Breast epithelium (tissue), 3 donors: ENCODE results near the gene DNAJB4. TPM values are rescaled to one million over a fixed set of nuclear protein-coding genes. Genes with fewer than 3 reads are reported as not detected.

Experiments
- total RNA-seq, 3 donors: library from RNA; depleted of rRNA; stranded (reverse); fragments of >200 nt; gene quantifications; one replicate each; pipeline ENCODE4 v1.1.0, GENCODE V29; 2016

The DNAJB4 gene
- total RNA-seq, 3 donors from 2014 or later, result 25.3 to 39.5 (median 31.5) TPM

Other genes with a start within 250 kb of the DNAJB4 start
- gene USP33, start 245.1 kb upstream of the DNAJB4 start, total RNA-seq, result 100 to 1,000 TPM in 2 of 3 donors, 10 to 100 TPM in 1; 96.4 to 144 (median 133) TPM
- gene MIGA1, start 225.3 kb upstream of the DNAJB4 start, total RNA-seq, result 10 to 100 TPM; 20.3 to 30.3 (median 22.2) TPM
- gene NEXN, start 116.3 kb upstream of the DNAJB4 start, total RNA-seq, result 10 to 100 TPM; 12.8 to 18.4 (median 17.3) TPM
- 100 to 1,000 TPM in 2 of 3 donors, 10 to 100 TPM in 1; 96.0 to 186 (median 156) TPM for gene FUBP1, start 25.9 kb upstream of the DNAJB4 start, total RNA-seq
- 1 to 10 TPM; 2.6 to 3.6 (median 2.6) TPM for gene GIPC2, start 41.0 kb downstream of the DNAJB4 start, total RNA-seq